ENCODE results near the gene GNG7.

Gene GNG7

DNA sequence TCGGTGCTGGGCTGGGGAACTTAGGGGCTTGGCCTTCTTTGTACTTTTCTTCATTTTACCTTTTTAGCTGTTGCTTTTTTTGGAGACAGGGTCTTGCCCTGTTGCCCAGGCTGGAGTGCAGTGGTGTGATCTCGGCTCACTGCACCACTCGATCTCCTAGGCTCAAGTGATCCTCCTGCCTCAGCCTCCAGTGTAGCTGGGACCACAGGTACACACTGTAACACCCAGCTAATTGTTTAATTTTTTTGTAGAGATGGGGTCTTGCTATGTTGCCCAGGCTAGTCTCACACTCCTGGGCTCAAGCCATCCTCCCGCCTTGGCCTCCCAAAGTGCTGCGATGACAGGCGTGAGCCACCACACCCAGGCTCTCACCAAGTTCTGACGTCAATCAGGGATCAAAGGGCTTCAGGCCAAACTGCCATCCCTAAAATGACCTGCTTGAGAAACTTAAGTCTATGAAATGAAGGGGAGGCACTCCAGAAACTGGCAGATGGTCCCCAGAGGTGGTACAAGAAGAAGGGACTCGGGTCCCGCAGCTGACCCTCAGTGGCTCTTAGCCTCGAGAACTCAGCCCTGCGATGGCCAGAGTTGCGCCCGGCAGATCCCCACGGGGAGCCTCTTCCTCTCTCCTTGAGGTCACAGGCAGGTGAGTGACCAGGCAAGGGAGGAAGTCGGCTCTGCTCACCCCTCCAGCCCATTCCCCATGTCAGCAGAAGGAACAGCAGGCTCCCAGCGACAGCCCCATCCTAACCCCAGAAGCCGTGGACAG, 61.7 kb downstream of the GNG7 start:
- DNase-seq (ENCODE audit: low read depth): no peak
- H3K4me3 ChIP-seq (ENCODE audit: low read depth, low read length): no peak overlapping the region
- TF ChIP-seq, protein P1, sequence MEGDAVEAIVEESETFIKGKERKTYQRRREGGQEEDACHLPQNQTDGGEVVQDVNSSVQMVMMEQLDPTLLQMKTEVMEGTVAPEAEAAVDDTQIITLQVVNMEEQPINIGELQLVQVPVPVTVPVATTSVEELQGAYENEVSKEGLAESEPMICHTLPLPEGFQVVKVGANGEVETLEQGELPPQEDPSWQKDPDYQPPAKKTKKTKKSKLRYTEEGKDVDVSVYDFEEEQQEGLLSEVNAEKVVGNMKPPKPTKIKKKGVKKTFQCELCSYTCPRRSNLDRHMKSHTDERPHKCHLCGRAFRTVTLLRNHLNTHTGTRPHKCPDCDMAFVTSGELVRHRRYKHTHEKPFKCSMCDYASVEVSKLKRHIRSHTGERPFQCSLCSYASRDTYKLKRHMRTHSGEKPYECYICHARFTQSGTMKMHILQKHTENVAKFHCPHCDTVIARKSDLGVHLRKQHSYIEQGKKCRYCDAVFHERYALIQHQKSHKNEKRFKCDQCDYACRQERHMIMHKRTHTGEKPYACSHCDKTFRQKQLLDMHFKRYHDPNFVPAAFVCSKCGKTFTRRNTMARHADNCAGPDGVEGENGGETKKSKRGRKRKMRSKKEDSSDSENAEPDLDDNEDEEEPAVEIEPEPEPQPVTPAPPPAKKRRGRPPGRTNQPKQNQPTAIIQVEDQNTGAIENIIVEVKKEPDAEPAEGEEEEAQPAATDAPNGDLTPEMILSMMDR (conservative IDR thresholded peaks at IDR 0.05; ENCODE audit: low read depth, low read length): no peak

DNA sequence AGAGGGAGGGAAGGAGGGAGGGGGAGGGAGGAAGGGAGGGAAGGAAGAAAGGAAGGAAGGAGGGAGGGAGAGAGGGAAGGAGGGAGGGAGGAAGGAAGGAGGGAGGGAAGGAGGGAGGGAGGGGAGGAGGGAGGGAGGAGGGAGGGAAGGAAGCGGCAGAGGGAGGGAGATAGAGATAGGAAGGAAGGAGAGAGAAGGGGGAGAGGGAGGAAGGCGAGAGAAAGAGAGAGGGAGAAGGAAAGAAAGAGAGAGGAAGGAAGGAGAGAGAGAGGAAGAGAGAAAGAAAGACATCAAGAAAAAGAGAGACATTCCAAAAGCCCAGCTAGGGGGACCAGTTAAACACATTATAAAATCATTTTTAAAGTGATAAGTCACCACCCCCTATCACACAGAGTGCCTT, 62.5 kb downstream of the GNG7 start:
- no peak for DNase-seq (ENCODE audit: low read depth)
- TF ChIP-seq, protein P1 (conservative IDR thresholded peaks at IDR 0.05; ENCODE audit: low read depth, low read length): no peak
- H3K4me3 ChIP-seq (ENCODE audit: low read depth, low read length): no peak overlapping the region

DNA sequence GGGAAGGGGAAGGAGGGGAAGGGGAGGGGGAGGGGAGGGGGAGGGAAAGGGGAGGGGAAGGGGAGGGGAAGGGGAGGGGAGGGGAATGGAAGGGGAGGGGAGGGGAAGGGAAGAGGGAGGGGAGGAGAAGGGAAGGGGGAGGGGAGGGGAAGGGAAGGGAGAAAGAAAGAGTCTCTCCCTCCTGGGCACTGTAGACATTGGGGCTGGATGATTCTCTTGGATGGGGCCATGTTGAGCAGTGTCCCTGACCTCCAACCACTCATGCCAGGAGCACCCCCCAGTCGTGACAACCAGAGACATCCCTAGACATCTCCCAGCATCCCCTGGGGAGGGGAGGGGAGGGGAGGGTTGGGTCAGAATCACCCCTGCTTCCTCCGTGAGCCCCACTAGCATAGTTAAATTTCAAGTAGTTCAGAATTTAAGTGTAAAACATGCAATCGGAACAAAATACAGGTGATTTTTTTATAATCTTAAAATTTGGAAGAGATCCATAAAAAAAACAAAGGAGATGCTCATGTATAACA, 64.0 kb downstream of the GNG7 start:
- H3K4me3 ChIP-seq (ENCODE audit: low read depth, low read length): no peak overlapping the region
- no peak for DNase-seq (ENCODE audit: low read depth)
- TF ChIP-seq, protein P1 (conservative IDR thresholded peaks at IDR 0.05; ENCODE audit: low read depth, low read length): no peak

DNA sequence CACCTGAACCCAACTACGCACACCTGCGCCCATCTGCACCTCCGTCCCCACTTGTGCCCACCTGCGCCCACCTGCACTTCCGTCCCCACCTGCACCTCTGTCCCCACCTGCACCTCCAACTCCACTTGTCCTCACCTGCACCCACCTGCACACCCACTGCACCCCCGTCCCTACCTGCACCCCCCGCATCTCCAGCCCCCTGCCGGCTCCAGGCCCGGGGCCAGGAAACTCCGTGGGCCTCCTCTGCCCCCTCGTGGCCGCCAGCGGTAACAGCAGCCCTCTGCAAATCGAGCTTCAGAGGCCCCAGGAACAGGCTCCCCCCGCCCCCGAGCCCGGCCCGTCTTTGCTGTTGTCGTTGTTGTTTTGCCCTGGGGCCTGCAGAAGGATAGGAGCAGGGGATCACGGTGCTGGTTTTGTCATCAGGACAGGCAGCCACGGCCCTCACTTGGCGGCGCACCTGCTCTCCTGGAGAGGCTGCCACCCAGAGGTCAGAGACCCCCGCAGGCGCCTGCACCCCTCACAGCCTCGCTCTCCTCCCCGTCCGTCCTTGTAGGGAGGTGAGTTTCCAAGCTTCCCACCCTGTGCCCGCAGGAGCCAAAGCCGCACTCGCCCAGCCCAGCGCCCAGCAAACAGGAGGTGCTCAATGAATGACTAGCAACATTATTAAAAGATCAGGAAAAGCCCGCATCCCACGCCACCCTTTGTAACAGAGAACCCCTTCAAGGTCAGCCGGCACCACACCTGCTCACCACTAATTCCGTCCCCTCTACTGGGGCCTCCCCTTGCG, 65.4 kb downstream of the GNG7 start:
- H3K4me3 ChIP-seq (ENCODE audit: low read depth, low read length): no peak overlapping the region
- peak; percentile 59 for DNase-seq (ENCODE audit: low read depth)

DNA sequence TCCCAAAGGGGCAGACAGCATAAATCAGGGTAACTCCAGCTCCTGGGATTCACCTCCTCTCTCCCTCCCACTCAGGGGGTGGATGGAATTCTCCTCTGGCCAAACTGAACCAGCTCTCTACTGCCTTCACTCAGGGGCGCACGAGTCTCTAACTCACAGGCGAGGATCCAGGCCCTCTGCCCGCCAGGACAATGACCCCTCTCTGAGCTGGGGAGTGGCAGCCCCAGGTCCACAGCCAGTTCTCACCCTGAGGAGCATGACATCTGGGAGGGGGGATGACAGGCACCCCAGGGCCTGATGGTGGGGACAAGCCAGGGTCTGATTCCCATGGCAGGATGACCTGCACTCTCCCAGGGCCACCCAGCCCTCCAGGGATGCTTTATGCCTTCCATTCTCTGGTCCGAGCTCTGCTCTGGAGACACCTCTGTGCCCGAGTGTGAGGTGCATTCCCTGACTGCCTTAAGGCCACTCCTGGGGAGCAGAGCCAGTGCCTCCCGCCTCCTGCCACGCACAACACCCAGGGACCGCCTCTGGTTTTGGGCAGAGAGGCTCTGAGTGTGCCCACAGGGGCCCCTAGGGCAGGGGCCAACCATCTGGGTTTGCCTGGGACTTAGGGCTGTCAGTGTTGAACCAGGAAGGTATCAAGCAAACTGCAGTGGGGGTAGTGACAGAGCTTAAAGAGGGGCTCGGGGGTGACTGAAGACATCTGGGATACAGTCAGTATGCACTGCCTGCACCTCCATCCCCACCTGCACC, 66.2 kb downstream of the GNG7 start:
- no peak overlapping the region for H3K4me3 ChIP-seq (ENCODE audit: low read depth, low read length)
- no peak for DNase-seq (ENCODE audit: low read depth)
- TF ChIP-seq, protein P1 (conservative IDR thresholded peaks at IDR 0.05; ENCODE audit: low read depth, low read length): no peak

More for the DNA sequence above, 65.4 kb downstream of the GNG7 start:
- TF ChIP-seq, protein P1 (conservative IDR thresholded peaks at IDR 0.05; ENCODE audit: low read depth, low read length): peak; percentile 84

DNA sequence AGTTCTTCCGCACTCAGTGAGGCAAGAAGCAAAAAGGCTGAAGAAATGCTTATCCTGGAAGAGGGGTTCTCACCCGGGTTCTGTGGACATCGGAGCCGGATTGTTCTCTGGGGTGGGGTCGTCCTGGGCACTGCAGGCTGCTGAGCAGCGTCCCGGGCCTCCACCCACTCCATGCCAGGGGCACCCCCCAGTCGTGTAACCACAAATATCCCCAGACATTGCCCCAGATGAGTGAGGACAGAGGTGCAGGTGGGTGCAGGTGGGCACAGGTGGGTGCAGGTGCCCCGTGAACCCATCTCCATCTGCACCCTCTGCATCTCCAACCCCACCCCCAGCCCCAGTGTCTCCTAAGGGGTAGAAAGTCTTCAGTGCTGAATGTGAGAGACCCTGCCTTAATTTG, 67.5 kb downstream of the GNG7 start:
- TF ChIP-seq, protein P1 (conservative IDR thresholded peaks at IDR 0.05; ENCODE audit: low read depth, low read length): no peak
- no peak for DNase-seq (ENCODE audit: low read depth)

More for the DNA sequence above, 67.5 kb downstream of the GNG7 start:
- H3K4me3 ChIP-seq (ENCODE audit: low read depth, low read length): no peak overlapping the region
